Neural crest cell (in vitro differentiated cells): ENCODE results near the gene SORBS1. TPM values are rescaled to one million over a fixed set of nuclear protein-coding genes. Genes with fewer than 3 reads are reported as not detected.

ENCODE experiments used
- DNase-seq: peaks from one replicate; pipeline ENCODE4 v3.0.0; 2021; ENCODE audit warnings: low read depth, mixed read lengths, low spot score
- H3K27ac Mint-ChIP-seq: one replicate; pipeline ENCODE4 v1.8.0; 2021; ENCODE audit warnings: mild to moderate bottlenecking, mixed read lengths; ENCODE audit not compliant: unreplicated experiment
- H3K27me3 Mint-ChIP-seq: 2 replicates; pipeline ENCODE4 v1.8.0; 2021; ENCODE audit warnings: low read depth, mild to moderate bottlenecking, mixed read lengths
- H3K36me3 Mint-ChIP-seq: 2 replicates; pipeline ENCODE4 v1.8.0; 2021; ENCODE audit warnings: low read depth, mild to moderate bottlenecking, mixed read lengths
- H3K4me1 Mint-ChIP-seq: 2 replicates; pipeline ENCODE4 v1.8.0; 2021; ENCODE audit warnings: mixed read lengths
- H3K4me3 Mint-ChIP-seq: one replicate; pipeline ENCODE4 v1.8.0; 2021; ENCODE audit warnings: mild to moderate bottlenecking, mixed read lengths
- H3K9me3 Mint-ChIP-seq: 2 replicates; pipeline ENCODE4 v1.8.0; 2021; ENCODE audit warnings: mixed read lengths
- CTCF ChIP-seq: fragments of 200-600 bp; sonication (generic); conservative IDR thresholded peaks from 2 replicates; pipeline ENCODE4 v1.5.0; 2021; ENCODE audit warnings: antibody characterized with exemption, mild to moderate bottlenecking
- total RNA-seq: library from RNA; stranded (reverse); gene quantifications from 2 replicates; pipeline ENCODE4 v1.2.1, GENCODE V29; 2021

SORBS1 gene
- total RNA-seq, 1 donor from 2014 or later, result 15.3 TPM

GRCh38 chr10:95415621-95416031, 145.5 kb downstream of the SORBS1 start:
- no peaks in the 10 kb centered on the region for H3K27me3 Mint-ChIP-seq
- no peaks in the 10 kb centered on the region for H3K9me3 Mint-ChIP-seq
- H3K36me3 Mint-ChIP-seq, result no peaks in the 10 kb centered on the region
- no peak for DNase-seq
- TF ChIP-seq CTCF, result no peak
- peak overlapping the region; percentile 28 for H3K27ac Mint-ChIP-seq
- H3K4me3 Mint-ChIP-seq, result peak overlapping the region; percentile 44
- peaks cover 63% of the 10 kb centered on the region for H3K4me1 Mint-ChIP-seq

GRCh38 chr10:95414844-95415485, 146.2 kb downstream of the SORBS1 start:
- H3K27me3 Mint-ChIP-seq, result no peaks in the 10 kb centered on the region
- H3K4me3 Mint-ChIP-seq, result peak overlapping the region; percentile 44
- peak overlapping the region; percentile 28 for H3K27ac Mint-ChIP-seq

GRCh38 chr10:95414016-95414830, 146.9 kb downstream of the SORBS1 start:
- peak overlapping the region; percentile 58 for H3K27ac Mint-ChIP-seq
- peaks cover 65% of the 10 kb centered on the region for H3K4me1 Mint-ChIP-seq
- TF ChIP-seq CTCF, result no peak
- no peaks in the 10 kb centered on the region for H3K27me3 Mint-ChIP-seq
- no peaks in the 10 kb centered on the region for H3K36me3 Mint-ChIP-seq
- peak overlapping the region; percentile 44 for H3K4me3 Mint-ChIP-seq
- H3K9me3 Mint-ChIP-seq, result no peaks in the 10 kb centered on the region
- no peak for DNase-seq

More at GRCh38 chr10:95414844-95415485, 146.2 kb downstream of the SORBS1 start:
- no peak for TF ChIP-seq CTCF
- no peak for DNase-seq
- no peaks in the 10 kb centered on the region for H3K9me3 Mint-ChIP-seq
- no peaks in the 10 kb centered on the region for H3K36me3 Mint-ChIP-seq
- peaks cover 65% of the 10 kb centered on the region for H3K4me1 Mint-ChIP-seq

- Mint-ChIP-seq H3K9me3 (no peaks in the 10 kb centered on the region), H3K36me3 (no peaks in the 10 kb centered on the region)
These were observed 147.6 kb downstream of the SORBS1 start for GRCh38 chr10:95413588-95413987.

GRCh38 chr10:95411635-95412034, 149.5 kb downstream of the SORBS1 start:
- H3K9me3 Mint-ChIP-seq, result no peaks in the 10 kb centered on the region
- TF ChIP-seq CTCF, result no peak
- no peak overlapping the region for H3K4me3 Mint-ChIP-seq
- no peaks in the 10 kb centered on the region for H3K27me3 Mint-ChIP-seq
- no peak overlapping the region for H3K27ac Mint-ChIP-seq
- H3K4me1 Mint-ChIP-seq, result peaks cover 72% of the 10 kb centered on the region
- no peak for DNase-seq
- no peaks in the 10 kb centered on the region for H3K36me3 Mint-ChIP-seq

More at GRCh38 chr10:95413588-95413987, 147.6 kb downstream of the SORBS1 start:
- Mint-ChIP-seq H3K4me1 (peaks cover 70% of the 10 kb centered on the region), H3K4me3 (no peak overlapping the region), H3K27ac (peak overlapping the region; percentile 38), H3K27me3 (no peaks in the 10 kb centered on the region)
- DNase-seq, result no peak
- TF ChIP-seq CTCF, result no peak
